GM19023 (cell line): Measurements from ENCODE around the gene DPP6.
"Not testable (repeated sequence)": the region's sequence is repeated elsewhere in the genome, so short reads cannot be mapped to it uniquely, and the experiment has no call there.

Experiments
- ATAC-seq: cut with Tn5 transposase; IDR thresholded peaks from one replicate; pipeline ENCODE4 v1.9.1; 2021; ENCODE audit warnings: mild to moderate bottlenecking, moderate library complexity; ENCODE audit not compliant: unreplicated experiment

DPP6 gene

GRCh38 chr7:154646126-154647013 lies 594.2 kb downstream of the DPP6 start:
- ATAC-seq = no peak

GRCh38 chr7:154647625-154648024 lies 595.4 kb downstream of the DPP6 start:
- ATAC-seq = no peak

- ATAC-seq = no peak
Measured at GRCh38 chr7:154649015-154649414, 596.8 kb downstream of the DPP6 start.

DNA sequence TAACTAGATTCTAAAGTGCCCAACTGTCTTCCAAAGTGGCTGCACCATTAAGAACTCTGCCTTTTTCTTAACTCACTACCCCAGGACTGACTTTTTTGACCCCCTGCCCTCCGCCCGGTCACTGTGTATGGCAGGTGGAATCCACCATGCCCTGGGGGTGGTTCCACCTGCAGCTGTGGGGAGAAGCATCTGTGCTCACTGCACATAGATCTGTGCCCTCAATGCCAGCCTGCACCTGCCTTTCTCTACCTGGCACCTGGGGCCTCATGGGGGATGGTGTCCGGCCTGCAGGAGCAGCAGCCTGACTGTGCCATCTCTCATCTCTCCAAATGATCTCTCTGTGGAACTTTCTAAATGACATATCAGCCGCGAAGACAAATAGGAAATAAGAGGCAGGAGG lies 597.2 kb downstream of the DPP6 start:
- ATAC-seq = no peak

DNA sequence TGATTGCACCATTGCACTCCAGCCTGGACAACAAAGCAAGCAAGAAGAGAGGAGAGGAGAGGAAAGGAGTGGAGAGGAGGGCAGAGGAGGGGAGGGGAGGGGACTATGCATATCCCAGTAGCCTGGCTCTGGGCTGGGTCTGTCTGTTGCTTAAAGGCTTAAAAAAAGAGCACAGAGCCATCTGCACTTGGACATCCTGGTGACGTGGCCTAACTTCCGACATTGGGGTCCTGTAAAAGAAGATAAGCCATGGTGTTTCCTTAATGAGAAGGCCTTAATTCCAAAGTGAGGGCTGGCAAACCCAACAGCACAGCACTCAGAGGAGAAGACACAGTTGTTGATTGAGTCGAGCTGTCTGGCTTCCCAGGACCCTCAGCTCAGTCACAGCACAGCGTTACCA lies 598.1 kb downstream of the DPP6 start:
- no peak for ATAC-seq

DNA sequence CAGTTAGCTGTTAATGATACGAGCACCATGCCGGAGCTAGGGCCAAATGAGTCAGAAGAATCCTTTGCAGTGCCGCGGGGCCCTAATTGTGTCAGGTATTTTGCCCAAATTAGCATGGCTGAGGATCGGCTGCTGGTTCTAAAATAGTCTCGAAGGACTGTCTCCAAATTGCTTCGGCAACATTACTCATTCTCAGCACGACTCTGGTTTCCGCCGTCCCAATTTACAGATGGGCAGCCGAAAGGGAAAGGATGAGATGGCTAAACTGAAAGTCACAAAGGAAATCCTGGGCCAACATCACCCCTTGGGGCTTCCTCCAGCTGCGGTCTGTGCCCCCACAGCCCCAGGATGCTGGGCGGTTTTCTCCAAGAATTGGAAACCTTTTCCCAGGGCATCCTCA lies 599.3 kb downstream of the DPP6 start:
- no peak for ATAC-seq

- no peak for ATAC-seq
Measured at GRCh38 chr7:154652564-154652963, 600.4 kb downstream of the DPP6 start.

DNA sequence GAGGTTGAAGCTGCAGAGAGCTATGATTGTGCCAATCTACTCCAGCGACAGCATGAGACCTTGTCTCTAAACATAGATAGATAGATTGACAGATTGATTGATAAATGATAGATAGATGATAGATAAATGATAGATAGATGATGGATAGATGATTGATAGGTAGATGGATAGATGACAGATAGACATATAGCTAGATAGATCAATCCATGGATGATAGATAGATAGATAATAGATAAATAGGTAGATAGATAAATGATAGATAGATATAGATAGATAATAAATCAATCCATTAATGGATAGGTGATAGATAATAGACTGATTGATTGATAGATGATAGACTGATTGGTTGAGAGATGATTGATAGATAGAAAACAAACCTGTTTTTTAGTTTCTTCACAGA lies 601.1 kb downstream of the DPP6 start:
- ATAC-seq = no peak

DNA sequence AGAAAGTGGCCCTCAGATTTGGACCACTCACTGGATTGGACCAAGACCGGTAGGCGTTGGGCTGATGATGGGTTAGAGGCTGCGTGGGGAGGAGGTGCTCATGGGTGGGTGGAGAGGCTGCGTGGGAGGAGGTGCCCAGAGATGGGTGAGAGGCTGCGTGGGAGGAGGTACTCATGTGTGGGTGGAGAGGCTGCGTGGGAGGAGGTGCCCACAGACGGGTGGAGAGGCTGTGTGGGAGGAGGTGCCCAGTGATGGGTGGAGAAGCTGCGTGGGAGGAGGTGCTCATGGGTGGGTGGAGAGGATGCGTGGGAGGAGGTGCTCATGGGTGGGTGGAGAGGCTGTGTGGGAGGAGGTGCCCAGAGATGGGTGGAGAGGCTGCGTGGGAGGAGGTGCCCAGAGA lies 604.4 kb downstream of the DPP6 start:
- ATAC-seq = no peak

- ATAC-seq = no peak
Measured at GRCh38 chr7:154666768-154667167, 614.6 kb downstream of the DPP6 start.

DNA sequence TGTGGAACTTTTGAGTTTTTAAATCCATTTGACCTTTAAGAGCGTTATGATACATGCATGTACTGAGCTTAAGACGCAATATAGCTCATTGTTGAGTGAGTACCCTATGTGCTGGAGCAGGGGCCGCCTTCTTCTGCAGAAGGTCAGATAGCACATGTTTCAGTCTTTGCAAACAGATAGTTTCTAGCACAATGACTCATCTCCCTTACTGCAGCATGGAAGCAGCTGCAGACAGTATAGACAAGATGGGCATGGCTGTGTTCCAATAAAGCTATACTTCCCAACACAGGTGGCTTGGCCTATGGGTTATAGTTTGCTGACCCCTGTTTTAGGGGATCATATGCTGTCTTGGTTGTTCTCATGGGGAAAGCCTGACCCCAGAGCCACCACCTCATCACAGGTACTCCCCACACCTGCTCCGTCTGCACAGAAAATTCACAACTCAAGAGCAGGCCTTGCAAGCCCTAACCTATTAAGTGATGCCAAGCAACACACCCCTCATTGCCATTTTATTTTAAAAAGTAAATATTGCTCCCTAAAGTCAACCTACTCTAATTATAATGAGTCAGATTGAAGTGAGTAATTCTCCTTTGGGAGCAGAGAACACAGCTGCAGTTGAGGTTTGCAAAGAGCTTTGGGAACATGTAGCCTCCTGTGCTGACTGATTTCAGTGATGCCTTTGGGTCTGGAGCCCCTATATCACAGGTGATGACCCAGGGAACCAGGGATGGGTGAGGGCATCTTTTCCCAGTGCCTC lies 620.6 kb downstream of the DPP6 start:
- no peak for ATAC-seq

- ATAC-seq = no peak
Measured at GRCh38 chr7:154674191-154674590, 622.0 kb downstream of the DPP6 start.

GRCh38 chr7:154675560-154675959 lies 623.4 kb downstream of the DPP6 start:
- ATAC-seq = no peak

GRCh38 chr7:154676033-154676421 lies 623.8 kb downstream of the DPP6 start:
- ATAC-seq = not testable (repeated sequence)

- no peak for ATAC-seq
Measured at GRCh38 chr7:154676422-154677073, 624.4 kb downstream of the DPP6 start.

DNA sequence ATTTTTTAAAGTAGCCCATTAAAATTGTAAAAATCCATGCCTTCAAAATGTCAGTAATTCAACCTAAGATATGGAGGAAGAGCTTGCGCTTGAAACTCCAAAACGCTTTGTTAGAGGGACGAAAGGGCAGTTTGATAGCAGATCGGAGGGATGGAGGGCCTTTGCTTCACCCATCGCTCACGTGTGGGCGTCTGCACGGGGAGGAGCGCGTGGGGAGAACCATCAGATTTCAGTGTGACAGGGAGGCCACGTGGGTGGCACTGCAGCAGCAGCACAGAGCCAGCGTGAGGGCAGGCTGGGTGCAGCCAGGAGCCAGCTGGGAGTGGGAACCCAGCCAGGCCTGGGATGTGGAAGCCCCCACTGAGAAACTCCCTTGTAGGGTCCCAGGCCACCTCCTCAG lies 625.3 kb downstream of the DPP6 start:
- no peak for ATAC-seq

- ATAC-seq = not testable (repeated sequence)
Measured at GRCh38 chr7:154678001-154678550, 625.9 kb downstream of the DPP6 start.

DNA sequence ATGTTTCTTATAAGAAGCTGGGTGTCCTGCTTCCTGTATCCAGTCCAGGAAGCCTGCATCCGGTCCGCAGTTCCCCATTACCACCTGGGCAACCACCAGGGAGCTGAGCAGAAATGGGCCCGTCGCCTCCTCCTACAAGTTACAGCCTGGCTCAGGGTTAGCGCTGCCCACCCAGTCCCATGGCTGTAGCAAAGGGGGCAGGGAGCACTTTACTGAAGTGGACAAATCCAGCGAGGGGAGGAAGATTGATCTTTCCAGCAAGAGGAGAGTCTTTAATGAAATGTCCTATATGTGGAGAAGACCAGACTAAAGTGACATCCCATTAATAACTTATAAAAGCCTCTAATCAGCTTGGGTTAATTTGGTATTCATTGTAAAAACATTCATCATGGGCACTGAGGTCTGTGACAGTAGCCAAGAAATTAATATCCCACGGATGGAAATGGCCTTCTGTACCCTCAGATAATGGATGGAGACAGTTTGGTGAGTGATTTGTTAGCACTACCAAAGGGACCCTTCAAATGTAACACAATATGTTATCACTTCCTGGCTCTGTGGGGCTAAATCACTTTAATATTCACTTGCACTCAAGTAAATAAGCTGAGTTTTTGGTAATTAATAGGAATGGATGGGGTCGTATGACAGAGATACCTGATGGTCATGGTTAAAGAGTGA lies 627.3 kb downstream of the DPP6 start:
- no peak for ATAC-seq

GRCh38 chr7:154680894-154681659 lies 628.9 kb downstream of the DPP6 start:
- no peak for ATAC-seq

- ATAC-seq = no peak
Measured at GRCh38 chr7:154682003-154682402, 629.8 kb downstream of the DPP6 start.
